Neural progenitor cell (in vitro differentiated cells): ENCODE measurements around the gene SEMA6B.

ENCODE experiments used
- CTCF ChIP-seq: fragments of 200-600 bp; sonication (generic); IDR thresholded peaks from 2 replicates; pipeline ENCODE4 v1.5.1; 2017; ENCODE audit warnings: antibody characterized with exemption, mild to moderate bottlenecking
- EZH2 ChIP-seq: fragments of 200-600 bp; sonication (generic); IDR thresholded peaks from 2 replicates; pipeline ENCODE4 v1.6.1; 2017; ENCODE audit warnings: antibody characterized with exemption, mild to moderate bottlenecking, moderate library complexity

DNA sequence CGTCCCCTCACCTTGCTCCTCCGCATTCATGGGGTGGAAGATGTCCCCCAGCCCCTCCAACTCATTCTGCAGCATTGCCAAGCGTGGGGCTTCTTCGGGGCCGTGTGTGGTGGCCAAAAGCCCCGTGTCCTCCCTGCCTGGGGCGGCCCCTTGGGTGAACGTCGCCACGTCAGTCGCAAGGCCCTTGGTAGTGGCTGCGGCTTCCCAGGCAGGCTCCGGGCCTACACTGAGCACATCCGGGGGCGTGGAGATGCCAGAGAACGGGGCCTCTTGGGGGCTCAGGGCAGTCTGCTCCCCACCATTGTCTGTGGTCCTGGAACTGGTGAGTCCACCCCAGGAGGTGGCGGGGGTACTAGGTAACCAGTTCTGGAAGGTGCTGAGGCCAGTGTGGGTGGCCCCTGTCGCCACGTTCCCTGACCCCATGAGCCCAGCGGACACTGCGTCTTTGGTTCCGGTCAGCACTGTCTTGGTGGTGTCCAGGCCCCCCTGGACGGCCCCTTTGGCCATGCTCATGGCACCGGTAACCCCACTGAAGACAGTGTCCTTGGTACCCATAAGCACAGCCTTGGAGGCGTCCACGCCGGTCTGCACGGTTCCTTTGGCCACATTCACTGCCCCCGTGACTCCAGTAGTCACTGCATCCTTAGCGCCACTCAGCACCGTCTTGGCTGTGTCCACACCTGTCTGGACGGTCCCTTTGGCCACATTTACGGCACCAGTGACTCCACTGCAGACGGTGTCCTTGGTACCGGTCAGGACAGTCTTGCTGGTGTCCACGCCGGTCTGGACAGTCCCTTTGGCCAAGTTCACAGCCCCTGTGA lies 48.8 kb downstream of the SEMA6B start:
- TF ChIP-seq CTCF (no peak), EZH2 (no peak)
